Type B pancreatic cell (in vitro differentiated cells): ENCODE measurements around the gene PLCB3. TPM values are rescaled to one million over a fixed set of nuclear protein-coding genes. Genes with fewer than 3 reads are reported as not detected.
A peak's percentile ranks its signal among the peaks of the same experiment; 100 is the strongest.

Source experiments
- DNase-seq: peaks from one replicate; pipeline ENCODE4 v3.0.0; 2021; ENCODE audit warnings: mixed read lengths; ENCODE audit not compliant: unreplicated experiment; ENCODE audit errors: extremely low spot score
- H3K27ac Mint-ChIP-seq: 2 replicates; pipeline ENCODE4 v1.8.0; 2021; ENCODE audit warnings: mild to moderate bottlenecking, mixed read lengths
- H3K27me3 Mint-ChIP-seq: 2 replicates; pipeline ENCODE4 v1.8.0; 2021; ENCODE audit warnings: mixed read lengths
- H3K36me3 Mint-ChIP-seq: 2 replicates; pipeline ENCODE4 v1.8.0; 2021; ENCODE audit warnings: mixed read lengths
- H3K4me1 Mint-ChIP-seq: one replicate; pipeline ENCODE4 v1.8.0; 2021; ENCODE audit warnings: mixed read lengths; ENCODE audit not compliant: unreplicated experiment
- H3K4me3 Mint-ChIP-seq: 2 replicates; pipeline ENCODE4 v1.8.0; 2021; ENCODE audit warnings: mild to moderate bottlenecking, mixed read lengths
- H3K9me3 Mint-ChIP-seq: 2 replicates; pipeline ENCODE4 v1.8.0; 2021; ENCODE audit warnings: mixed read lengths
- CTCF ChIP-seq: fragments of 200-600 bp; sonication (generic); conservative IDR thresholded peaks from 2 replicates; pipeline ENCODE4 v1.5.0; 2021; ENCODE audit warnings: antibody characterized with exemption, mild to moderate bottlenecking
- total RNA-seq: library from RNA; stranded (reverse); gene quantifications from 2 replicates; pipeline ENCODE4 v1.2.1, GENCODE V29; 2021; ENCODE audit warnings: low replicate concordance

The PLCB3 gene
- total RNA-seq, 1 donor from 2014 or later, result 40.7 TPM

- TF ChIP-seq CTCF, result no peak
- Mint-ChIP-seq H3K9me3 (no peaks in the 10 kb centered on the region), H3K4me1 (peaks cover 13% of the 10 kb centered on the region), H3K27ac (no peak overlapping the region), H3K36me3 (no peaks in the 10 kb centered on the region), H3K27me3 (no peaks in the 10 kb centered on the region), H3K4me3 (peak overlapping the region; percentile 80)
- DNase-seq, result no peak
These were observed 19.8 kb upstream of the PLCB3 start for GRCh38 chr11:64231546-64231945.

GRCh38 chr11:64232182-64232966 is 19.0 kb upstream of the PLCB3 start:
- H3K27me3 Mint-ChIP-seq, result no peaks in the 10 kb centered on the region
- peaks cover 13% of the 10 kb centered on the region for H3K4me1 Mint-ChIP-seq
- no peak overlapping the region for H3K27ac Mint-ChIP-seq
- H3K4me3 Mint-ChIP-seq, result peak overlapping the region; percentile 81
- no peak for DNase-seq
- no peaks in the 10 kb centered on the region for H3K36me3 Mint-ChIP-seq
- H3K9me3 Mint-ChIP-seq, result no peaks in the 10 kb centered on the region
- no peak for TF ChIP-seq CTCF

GRCh38 chr11:64232967-64233315 is 18.4 kb upstream of the PLCB3 start:
- Mint-ChIP-seq H3K27ac (no peak overlapping the region), H3K4me1 (peaks cover 13% of the 10 kb centered on the region), H3K4me3 (peak overlapping the region; percentile 81), H3K9me3 (no peaks in the 10 kb centered on the region), H3K27me3 (no peaks in the 10 kb centered on the region), H3K36me3 (no peaks in the 10 kb centered on the region)
- no peak for TF ChIP-seq CTCF
- no peak for DNase-seq

GRCh38 chr11:64233913-64234586 is 17.3 kb upstream of the PLCB3 start, which contains the start of gene VEGFB:
Gene VEGFB (plus strand): TSS chr11:64234584. CDS start chr11:64234834, 250 bp downstream.
- no peaks in the 10 kb centered on the region for H3K9me3 Mint-ChIP-seq
- H3K36me3 Mint-ChIP-seq, result no peaks in the 10 kb centered on the region
- H3K4me3 Mint-ChIP-seq, result peak within 1 kb of the TSS; percentile 86
- DNase-seq, result no peak
- H3K27ac Mint-ChIP-seq, result peak within 1 kb of the TSS; percentile 85
- H3K4me1 Mint-ChIP-seq, result peaks cover 13% of the 10 kb centered on the region
- no peaks in the 10 kb centered on the region for H3K27me3 Mint-ChIP-seq
- no peak for TF ChIP-seq CTCF

- Mint-ChIP-seq H3K27ac (peak overlapping the region; percentile 85), H3K27me3 (no peaks in the 10 kb centered on the region), H3K9me3 (no peaks in the 10 kb centered on the region), H3K36me3 (no peaks in the 10 kb centered on the region), H3K4me3 (peak overlapping the region; percentile 86), H3K4me1 (peaks cover 16% of the 10 kb centered on the region)
- DNase-seq, result no peak
- TF ChIP-seq CTCF, result peak; percentile 19
These were observed 16.5 kb upstream of the PLCB3 start for GRCh38 chr11:64234647-64235379.
